Fibroblast of peridontal ligament (primary cell): ENCODE measurements around the gene EFCAB5.
A peak's percentile ranks its signal among the peaks of the same experiment; 100 is the strongest.
"Not testable (repeated sequence)": the region's sequence is repeated elsewhere in the genome, so short reads cannot be mapped to it uniquely, and the experiment has no call there.

Source experiments
- DNase-seq: peaks from one replicate; pipeline ENCODE4 v3.0.0-alpha.2; 2010; ENCODE audit errors: extremely low read depth

Gene EFCAB5

GRCh38 chr17:29941334-29941733, at the start of gene EFCAB5:
Gene EFCAB5 (plus strand): TSS chr17:29941634. CDS start chr17:29941797, 163 bp downstream.
- DNase-seq, result no peak

GRCh38 chr17:29892201-29892600, 49.2 kb upstream of the EFCAB5 start:
- DNase-seq, result no peak

GRCh38 chr17:29897136-29897535, 44.3 kb upstream of the EFCAB5 start:
- DNase-seq, result not testable (repeated sequence)

- no peak for DNase-seq
Observed at GRCh38 chr17:29903471-29903870, 38.0 kb upstream of the EFCAB5 start.

GRCh38 chr17:29905086-29905878, 36.2 kb upstream of the EFCAB5 start:
- no peak for DNase-seq

DNA sequence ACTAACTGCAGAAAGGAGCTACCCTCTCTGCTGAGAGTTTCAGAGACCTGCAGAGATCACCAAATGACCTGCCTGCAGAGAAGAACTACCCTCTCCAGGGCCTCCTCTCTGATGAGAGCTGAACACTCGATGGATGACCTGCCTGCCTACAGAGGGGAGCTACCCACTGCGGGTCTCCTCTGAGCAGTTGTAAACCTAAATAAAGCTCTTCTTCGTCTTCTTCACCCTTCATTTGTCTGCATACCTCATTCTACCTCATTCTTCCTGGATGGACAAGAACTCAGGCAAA, 35.6 kb upstream of the EFCAB5 start:
- DNase-seq, result no peak

GRCh38 chr17:29906969-29907368, 34.5 kb upstream of the EFCAB5 start:
- DNase-seq, result no peak

DNA sequence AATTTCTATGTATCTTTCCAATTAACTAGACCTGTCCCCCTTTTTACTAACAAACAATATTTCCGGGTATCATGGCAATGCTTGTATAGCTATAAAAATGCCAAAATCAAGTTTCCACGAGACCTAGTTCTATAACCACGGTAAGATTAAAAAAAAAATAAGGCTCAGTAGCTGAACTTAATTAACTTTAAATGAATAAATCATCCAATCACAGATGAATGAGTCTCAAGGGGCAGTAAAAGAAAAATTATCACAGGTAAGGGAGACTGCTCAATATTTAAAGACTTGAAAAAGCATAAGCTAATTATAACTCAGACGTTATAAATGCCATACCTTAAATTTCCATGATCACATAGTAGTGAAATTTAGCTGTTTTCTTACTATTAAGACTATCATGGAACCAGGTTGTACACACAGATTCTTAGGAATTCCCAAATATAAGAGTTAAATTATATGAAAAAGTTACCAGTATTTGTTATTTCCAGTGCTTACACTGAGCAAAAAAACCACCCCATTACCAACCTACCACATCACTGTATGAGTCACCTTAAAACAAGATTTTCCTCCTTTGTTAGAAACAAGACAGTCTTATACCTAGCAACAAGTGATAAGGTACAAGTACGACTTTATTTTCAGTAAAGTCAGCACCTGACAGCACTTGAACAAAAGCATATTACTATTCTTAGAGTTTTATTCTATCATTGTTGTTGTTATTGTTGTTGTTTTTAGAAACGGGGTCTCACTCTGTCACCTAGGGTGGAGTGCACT, 32.0 kb upstream of the EFCAB5 start:
- DNase-seq, result peak; percentile 8

- DNase-seq, result peak; percentile 2
Observed at GRCh38 chr17:29911641-29912177, 29.7 kb upstream of the EFCAB5 start.

DNA sequence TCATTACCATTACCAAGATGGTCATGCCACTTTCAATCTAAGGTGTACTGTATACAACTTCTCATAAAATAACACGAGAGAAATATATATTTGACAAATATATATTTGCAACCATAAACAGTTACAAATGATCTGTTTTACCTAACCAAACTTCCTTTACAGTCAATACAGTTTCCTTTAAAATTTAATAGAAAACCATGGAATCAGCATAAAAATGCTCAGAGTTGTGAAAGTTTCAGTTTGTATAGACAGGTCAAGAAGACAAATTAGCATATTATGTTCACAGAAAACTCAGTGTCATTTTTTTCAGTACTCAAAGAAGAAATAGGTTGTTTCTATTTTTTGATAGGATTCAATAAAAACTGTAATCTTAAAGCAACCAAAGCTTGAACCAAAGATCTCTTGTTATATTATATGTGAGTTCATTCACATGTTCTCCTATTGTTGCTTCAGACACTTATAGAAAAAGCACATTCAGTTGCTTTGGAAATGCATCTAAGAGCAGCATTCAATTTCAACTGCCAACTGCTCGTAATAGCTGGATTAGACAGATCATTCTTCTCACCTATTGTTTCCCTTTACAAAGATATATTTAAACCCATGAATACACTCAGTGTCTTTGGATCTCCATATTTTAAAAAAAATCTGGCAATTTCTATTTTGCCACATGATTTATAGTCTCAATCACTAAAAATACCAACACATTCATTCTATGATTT, 26.5 kb upstream of the EFCAB5 start:
- DNase-seq, result no peak

DNA sequence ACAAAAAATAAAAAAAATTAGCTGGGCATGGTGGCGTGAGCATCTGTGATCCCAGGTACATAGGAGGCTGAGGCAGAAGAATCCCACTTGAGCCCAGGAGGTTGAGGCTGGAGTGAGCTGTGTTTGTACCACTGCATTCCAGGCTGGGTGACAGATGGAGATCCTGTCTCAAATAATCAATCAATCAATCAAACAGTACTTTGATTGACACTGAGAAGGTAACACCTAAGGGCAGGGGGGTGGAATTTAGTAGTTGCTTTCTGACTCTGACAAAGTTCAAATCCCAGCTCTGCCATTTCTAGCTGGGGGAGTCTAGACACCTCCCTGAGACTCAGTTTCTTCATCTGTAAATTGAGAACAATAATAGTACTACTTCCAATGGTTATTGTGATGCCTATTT, 23.4 kb upstream of the EFCAB5 start:
- no peak for DNase-seq

DNA sequence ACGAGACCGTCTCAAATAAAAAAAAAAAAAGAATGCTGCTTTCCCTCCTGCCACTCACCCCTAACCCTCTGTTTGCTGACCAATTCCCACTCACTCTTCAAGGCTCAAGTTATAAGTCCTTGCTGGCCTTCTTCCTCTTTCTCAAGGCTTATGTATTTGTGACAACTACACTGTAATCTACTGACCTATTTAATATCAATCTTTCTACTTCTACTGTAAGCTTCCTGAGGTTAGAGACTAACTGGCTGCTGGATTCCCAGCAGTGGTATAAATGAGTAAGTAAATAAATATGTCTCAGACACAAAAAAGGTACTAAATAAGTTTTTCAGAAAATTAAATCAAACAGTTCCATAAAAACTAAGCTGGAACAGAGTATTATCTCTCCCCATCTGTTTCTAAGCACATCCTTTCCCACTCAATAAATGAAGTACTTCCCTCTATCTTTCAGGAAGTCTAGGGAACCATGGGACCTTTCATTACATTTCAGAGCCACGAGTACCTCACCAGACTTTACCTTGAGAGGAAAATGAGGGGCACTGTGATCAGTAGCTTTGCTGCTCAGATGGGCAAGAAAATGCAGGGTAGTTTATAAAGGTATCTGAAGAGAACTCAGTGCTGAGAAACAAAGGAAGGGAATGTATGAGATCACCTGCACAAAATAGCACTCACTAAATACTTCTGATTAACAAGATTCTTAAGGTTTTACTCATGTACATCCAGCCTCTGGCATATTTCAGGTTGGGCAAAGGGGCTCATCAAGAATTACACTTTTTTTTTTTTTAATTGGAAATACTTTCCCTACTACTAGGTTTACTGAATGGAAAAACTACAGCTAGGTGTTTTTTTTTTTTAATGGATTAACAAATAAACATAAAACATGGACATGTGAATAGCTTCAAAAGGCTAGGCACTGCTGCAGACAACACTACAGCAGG, 22.2 kb upstream of the EFCAB5 start:
- peak; percentile 13 for DNase-seq

DNA sequence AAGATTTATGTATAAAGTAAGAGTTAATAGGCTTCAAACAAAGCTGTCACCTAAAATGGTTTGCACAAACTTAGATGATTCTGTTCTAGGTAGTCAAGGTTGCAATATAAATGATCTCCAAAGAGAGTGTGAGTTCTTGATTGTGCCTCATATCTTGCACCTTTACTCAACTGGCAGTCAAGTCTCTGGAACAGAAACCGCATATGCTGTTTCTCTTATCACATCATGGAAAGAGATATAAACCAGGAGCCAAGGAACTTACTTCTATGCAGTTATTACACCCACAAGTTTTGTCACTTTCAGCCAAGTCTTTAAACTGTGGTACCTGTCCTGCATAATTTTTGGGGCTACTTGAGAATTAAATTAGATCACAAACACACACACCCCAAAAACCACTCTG, 16.6 kb upstream of the EFCAB5 start:
- DNase-seq, result no peak

DNA sequence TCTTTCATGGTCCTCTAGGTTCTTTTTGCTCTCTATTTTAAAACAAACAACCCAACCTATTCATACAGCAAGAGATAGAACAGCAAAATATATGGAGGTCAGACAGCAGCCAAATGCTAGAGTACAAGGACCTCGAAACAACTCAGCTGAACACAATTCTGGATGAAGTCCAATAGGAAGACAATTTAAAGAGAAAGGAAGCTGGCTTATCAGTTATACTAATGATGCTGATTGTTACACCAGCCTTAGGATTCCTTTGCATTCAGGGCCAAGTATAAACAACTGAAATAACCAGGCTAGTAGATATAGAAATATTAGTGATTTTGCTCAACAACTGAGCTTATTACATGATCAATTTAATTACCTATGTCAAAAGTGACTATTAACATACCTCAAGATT, 13.9 kb upstream of the EFCAB5 start:
- no peak for DNase-seq

- peak; percentile 23 for DNase-seq
Observed at GRCh38 chr17:29929006-29929532, 12.4 kb upstream of the EFCAB5 start.

GRCh38 chr17:29929533-29930408, 11.7 kb upstream of the EFCAB5 start, which contains the start of gene SSH2:
Gene SSH2 (minus strand): TSS chr17:29930228. CDS start chr17:29930000, 228 bp downstream.
- DNase-seq, result peak; percentile 61

GRCh38 chr17:29930409-29931010, 10.9 kb upstream of the EFCAB5 start:
- peak; percentile 54 for DNase-seq

GRCh38 chr17:29931231-29931932, 10.1 kb upstream of the EFCAB5 start:
- peak; percentile 81 for DNase-seq

- DNase-seq, result peak; percentile 66
Observed at GRCh38 chr17:29933379-29933778, 8.1 kb upstream of the EFCAB5 start.
